Left hindlimb (tissue), 1 donor: ENCODE results near the gene WDR27.

ENCODE experiments used
- DNase-seq: peaks from one replicate; pipeline ENCODE4 v3.0.0-alpha.2; 2018

The WDR27 gene

DNA sequence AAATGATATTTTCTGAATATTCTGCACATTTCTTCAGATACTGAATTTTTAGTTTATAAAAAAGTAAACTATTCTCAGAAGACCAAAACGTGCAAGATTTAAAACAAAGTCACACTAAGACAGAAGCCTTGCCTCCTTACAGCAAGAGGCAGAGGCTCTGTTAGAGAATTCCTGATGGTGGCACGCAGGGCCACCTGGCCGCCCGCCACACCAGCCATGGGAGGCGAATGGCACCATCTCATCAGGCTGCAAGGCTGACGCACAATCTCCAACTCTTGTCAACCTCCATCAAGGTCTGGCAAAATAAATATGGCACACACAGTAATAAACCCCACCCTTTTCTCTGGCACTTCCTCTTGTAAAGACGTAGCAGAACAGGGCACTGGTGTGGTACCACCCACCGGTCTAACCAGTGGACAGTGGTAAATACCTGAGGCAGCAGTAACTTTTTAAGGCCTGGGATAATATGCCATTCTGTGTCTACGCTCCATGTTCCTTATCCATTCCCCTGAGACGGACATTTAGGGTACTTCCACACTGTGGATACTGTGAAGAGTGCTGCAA, 111.4 kb downstream of the WDR27 start:
- DNase-seq, result no peak

DNA sequence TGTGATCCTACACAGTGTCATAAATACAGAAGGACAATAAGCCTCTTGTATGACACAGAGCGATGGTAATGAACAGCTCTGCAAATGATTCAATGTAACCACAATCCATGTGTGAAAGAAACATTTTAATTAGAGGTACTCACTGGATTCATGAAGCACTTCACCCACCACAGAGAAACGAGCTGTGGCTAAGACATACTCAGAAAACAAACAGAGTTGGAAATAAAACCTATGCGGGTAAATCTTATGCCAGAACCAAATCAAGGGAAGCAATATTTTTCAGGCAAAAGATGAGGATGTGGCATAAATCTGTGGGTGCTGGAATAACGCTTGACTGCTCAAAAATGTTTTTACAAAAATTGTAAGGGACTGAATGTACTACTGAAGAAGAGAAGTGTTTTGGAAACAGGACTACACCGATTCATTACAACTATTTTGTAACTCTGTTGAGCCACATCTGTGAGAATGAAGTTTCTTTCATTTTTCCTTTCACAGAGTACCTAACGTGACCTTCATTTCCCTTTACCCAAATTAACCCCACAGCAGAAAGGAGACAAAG, 112.1 kb downstream of the WDR27 start:
- no peak for DNase-seq

DNA sequence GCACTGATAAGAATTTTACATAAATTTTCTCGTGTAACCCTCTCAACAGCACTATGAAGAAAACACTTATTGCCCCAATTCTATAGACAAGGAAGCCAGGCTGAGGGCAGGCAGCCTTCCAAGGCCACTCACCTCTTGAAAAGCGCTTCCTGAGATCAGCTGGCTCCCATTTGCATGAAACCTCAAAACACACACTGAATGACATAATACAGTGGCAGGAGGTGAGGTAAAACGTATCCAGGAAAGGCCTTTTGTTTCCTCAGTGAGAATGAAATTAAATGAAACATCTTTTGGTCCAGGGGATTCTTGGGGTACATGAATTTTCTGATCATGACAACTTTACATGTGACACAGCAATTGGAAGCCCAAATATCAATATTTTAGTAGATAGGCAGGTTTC, 112.5 kb downstream of the WDR27 start:
- DNase-seq, result no peak

DNA sequence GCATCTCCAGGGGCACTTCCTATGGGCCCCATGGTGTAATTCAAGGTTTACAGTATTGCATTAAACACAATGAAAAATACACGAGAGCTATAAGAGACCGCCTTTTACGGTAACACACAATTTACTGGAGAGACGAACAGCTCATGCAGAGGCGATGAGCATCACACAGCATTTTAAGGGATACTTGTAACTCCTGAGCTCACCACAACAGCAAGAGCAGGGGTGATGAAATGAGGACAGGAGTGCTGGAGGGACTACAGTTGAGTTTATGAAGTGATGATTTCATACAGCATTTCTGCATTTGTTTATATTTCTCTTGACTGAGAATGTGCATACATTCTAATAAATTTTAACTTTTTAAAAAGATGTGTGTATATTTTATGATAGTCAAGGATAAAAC, 113.9 kb downstream of the WDR27 start:
- no peak for DNase-seq

DNA sequence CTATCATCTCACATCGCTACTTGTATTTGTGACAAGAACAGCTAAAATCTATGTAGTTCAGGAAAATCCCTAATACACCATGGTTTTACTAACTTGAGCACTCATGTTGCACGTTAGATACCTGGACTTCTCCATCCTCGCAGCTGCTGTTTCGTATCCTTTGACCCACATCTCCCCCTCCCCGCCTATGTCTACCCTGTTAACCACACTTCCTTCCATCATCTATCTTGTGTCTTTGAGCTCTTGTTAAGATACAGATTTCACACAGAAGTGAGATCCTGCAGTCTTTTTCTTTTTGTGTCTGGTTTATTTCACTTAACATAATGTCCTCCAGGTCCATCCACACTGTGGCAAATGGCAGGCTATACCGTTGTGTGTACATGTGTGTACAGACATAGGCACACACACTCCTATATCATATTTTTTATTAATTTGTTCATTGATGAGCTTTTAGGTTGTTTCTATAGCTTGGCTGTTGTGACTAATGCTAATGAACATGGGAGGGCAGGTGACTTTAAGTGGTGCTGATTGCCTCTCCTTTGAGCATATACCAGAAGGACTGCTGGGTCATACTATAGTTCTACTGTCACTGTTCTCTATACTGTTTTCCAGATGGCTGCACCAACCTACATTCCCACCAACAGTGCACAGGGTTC, 117.8 kb downstream of the WDR27 start:
- no peak for DNase-seq

DNA sequence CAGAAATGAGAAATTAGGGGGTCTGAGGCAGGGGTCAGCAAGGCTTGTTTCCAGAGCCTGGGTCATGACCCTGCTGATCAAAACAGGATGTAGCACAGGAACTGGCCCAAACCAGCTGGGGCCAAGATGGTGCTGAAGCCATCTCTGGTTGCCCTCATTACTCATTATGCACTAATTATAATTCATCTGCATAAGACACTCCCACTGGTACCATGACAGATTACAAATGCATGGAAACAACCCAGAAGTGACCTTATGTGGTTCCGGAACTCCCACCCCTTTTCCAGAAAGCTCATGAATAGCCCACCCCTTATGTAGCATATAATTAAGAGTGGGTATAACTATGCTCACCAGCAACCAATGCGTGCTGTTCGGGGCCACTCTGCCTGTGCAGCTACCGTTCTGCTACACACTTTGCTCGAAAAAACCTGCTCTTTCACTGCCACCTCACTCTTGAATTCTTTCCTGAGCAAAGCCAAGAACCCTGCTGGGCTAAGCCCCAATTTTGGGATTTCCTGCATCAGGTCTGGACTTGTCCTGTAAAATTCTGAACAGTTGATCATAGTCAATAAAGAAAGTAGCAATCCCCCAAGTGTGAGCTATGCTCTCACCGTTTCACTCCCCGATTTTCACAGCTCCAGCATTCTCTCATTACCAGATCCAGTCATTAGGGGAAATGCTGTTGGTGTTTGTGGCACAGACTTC, 122.3 kb downstream of the WDR27 start:
- DNase-seq, result no peak

DNA sequence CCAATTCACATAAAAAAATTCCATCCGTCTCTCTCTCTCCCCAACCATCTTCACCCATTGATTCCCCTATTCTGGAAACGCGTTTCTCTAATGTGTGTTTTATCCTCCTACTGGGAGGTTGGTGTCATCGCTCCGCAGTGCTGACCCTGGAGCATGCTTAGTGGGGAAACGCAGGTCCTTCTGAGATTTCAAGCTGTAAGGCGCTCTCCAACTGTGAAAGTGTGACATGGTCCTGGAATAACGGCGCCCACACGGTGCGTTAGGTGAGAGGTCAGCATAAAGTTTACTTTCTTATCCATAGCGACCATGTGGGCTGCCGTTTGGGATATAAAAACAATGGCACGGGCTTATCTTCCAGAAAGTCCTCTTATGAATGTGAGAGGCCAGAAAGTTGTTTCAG, 123.9 kb downstream of the WDR27 start:
- DNase-seq, result no peak

DNA sequence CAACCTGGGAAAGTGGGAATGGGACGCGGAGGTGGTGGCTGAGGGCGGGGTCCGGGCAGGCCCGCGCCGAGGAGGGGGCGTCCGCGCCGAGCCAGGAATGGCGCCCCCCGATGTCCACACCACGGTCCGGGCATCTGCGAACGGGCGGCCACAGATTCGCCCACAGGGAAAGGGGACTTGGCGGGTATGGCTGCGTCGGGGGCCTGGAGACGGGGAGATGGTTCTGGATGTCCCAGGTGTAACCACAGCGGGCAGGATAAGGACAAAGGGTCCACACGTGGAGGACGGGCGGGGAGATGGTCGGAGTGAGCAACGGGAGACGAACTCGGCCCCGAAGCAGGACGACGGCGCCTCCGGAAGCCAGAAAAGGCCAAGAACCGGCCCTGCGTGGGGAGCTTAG, 124.6 kb downstream of the WDR27 start:
- no peak for DNase-seq

DNA sequence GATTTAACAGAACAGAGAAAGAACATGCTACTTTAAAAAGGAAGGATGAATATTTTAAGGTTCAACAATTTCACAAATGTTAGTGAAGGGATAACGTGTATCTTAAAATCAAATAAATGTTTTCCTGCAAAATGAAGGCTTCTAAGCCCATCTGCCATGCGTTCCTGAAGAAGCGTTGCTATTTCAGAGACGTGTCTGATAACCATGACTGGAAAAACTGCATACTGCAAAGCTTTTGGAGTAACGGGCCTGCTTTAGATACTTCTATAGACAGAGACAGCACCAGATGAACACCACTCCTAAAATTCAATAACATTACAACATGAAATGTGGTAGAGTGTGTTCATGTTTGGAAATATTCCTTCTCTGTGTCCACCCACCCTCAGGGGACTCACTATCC, 126.0 kb downstream of the WDR27 start:
- no peak for DNase-seq

DNA sequence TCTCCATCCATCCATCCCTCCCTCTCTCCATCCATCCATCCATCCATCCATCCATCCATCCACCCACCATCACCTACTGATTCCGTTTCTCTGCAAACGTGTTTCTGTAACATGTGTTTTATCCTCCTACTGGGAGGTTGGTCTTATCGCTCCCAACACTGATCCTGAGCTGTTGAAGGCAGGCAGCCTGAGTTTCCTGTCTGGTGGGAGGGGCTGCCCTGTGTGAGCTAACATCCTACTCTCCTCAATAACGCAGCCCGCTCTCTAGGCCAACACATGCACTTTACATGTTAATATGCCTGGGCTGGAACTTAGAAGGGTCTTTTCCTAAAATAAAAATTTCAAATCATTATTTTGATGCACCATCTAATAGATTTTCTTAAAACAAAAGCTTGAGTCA, 126.5 kb downstream of the WDR27 start:
- DNase-seq, result no peak

DNA sequence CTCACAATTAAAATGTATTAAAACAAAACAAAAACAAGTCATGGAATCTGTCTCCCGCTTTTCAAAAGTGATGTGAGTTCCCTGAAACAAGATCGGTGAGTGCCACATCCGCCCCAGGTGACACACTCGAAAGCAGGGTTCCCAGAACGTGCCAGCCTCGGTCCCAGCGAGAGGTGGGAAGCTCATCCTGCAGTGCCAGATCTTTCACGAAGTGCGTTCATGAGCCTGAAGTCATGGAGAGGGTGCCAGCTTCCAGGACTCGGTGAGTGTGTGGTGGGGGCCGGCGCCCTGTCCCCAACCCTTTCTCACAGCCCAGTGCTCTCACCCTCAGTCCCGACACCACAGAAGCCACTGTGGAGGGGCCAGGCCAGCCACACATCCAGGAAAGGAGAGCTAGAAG, 127.4 kb downstream of the WDR27 start:
- no peak for DNase-seq

DNA sequence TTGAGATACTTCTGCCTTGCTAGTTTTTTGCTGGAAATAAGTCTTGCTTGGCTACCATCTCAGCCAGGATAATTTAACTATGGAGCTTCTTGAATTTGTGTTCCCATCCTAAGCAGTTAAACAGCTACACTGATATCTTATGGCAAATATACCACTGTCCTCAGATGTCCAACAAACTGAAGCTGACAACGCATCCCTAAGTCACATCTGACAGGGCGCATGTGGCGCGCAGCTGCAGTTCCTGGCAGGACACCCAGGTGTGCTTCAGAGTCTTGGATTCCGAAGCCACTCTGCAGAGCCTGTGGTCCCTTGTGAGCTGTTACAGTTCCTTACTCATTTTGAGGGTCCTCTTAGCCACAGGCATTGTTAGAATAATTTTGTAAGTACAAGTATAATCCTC, 127.9 kb downstream of the WDR27 start:
- no peak for DNase-seq

DNA sequence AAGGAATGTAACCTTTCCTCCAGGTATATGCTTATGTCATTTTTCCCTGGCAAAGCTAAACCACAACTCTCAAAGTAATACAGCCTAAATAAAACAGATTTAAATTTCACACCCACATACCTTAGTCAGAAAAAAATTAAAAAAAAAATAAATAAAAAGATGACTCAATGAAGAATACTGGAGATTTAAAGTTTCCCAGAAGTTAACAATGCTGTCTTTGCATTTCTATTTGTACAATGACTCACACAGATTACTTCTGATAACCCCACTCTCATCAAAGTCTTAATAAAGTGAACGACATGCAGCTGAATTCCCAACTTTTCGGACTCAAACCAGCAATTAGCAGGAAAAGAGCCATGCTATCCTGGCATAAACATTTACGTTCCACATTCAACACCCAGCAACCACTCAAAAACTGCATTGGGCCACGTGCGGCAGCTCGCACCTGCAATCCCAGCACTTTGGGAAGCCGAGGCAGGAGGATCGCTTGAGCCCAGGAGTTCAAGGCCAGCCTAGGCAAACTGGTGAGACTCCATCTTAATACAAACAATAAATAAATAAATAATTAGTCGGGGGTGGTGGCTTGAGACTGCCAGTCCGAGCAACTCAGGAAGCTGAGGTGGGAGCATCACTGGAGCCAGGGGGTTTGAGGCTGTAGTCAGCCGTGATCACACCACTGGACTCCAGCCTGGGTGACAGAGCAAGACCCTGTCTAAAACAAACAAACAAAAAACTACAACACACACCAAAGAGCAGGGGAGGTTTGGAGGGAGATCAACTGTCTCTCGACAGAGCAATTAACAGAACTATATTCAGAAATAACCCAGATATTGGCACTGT, 130.5 kb downstream of the WDR27 start:
- no peak for DNase-seq

DNA sequence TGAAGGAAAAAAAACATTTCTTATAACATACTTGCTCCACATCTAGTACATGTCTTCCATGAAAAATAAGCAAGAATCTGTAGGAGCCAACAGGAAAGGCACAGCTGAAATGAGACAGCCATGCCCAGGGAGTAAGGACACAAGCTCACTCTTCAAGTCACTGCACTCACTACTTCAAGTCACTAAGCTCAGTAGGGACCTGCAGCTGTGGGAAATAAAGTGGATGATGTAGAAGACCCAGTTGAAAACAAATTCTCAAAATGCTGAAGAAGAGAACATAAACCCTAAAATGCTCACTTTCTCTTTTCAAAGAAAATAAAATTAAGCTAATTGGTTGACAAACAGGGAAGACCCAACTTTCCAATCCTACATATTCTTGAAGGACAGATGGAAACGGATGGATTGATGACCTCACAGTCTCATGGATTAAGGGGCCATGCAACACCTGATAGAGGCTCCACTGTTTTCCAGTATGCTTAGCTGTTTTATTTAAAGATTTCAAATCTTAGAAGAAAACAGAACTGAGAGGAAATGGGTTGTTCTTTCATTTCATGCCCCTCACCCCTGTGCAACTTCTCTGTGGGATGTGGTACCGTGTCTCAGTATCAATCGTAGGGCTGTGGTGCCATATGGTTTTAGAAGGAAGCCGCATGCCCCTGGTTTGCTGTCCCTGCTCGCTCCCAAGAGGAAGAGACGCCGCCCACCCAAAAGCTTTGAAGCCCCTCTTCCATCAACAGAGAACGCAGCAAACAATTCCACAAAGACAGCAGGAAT, 133.3 kb downstream of the WDR27 start:
- no peak for DNase-seq

DNA sequence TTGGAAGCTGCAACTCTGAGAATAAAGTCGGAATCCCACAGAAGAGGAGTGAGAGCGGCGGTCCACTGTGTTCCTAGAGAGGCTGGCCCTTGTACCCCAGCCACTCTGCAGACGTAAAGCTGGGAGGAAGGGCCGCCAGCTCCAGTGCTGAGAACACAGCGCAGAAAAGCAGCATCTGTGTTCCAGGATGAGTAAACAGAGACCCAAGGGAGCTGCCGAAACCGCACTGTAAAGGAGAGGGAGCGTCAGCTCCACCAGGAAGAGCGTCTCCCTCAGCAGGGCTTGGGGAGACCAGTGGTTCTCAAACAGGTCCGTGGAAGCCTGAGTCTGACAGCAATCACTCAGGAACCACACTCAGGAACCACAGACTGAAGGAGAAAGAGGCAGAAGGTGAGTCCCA, 134.0 kb downstream of the WDR27 start:
- DNase-seq, result no peak

DNA sequence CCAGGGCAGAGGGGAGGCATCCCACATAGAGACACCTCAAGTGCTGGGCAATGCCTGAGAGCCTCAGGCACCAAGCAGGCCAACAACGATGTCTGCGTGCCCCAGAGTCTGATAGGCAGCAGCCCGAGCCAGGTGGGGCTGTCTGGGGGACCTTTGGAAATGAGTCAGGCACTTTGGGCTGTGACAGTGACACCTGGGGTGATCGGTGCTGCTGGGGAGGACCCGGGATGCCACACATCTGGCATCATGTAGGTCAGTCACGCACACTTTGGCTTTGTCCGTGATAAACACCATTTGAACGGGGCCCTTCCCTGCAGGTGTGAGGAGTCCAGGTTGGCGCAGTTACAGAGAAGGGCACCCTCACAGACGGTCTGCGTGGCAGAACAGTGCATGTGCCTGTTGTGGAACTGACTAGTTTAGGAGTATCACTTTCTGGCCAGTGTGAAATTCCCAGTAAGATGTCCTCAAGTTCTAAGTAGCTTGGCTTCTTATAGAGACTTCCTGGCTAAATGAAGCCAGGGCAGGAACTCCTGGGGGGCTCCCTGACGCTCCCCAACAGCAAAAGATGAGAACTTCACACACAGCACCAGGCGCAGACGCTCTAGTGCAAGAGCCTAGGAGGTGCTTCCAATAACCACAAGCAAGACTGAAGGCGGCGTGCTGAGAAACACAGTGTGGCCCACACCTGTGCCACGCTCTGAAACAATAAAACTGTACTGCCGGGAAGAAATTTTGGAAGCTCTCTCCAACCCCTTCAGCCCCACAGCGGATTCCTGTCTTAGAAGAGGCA, 134.7 kb downstream of the WDR27 start:
- no peak for DNase-seq

DNA sequence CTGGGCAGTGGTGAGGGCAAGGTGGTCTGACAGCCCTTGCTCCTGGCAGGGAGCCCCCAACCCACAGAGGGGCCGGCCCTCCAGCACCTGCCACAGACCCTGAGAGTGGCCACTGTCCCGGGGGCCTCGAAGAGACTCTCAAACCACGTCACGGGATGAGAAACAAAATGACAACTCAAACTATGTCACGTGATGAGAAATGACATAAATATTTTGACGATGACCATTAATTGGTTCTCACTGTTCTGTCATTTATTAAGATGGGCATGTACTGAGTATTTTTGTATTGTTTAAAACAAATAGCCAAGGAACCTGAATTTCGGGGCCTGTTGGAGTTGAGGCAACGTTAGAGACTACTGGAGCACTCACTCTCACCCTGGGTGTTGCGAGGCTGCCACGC, 135.5 kb downstream of the WDR27 start:
- DNase-seq, result no peak

DNA sequence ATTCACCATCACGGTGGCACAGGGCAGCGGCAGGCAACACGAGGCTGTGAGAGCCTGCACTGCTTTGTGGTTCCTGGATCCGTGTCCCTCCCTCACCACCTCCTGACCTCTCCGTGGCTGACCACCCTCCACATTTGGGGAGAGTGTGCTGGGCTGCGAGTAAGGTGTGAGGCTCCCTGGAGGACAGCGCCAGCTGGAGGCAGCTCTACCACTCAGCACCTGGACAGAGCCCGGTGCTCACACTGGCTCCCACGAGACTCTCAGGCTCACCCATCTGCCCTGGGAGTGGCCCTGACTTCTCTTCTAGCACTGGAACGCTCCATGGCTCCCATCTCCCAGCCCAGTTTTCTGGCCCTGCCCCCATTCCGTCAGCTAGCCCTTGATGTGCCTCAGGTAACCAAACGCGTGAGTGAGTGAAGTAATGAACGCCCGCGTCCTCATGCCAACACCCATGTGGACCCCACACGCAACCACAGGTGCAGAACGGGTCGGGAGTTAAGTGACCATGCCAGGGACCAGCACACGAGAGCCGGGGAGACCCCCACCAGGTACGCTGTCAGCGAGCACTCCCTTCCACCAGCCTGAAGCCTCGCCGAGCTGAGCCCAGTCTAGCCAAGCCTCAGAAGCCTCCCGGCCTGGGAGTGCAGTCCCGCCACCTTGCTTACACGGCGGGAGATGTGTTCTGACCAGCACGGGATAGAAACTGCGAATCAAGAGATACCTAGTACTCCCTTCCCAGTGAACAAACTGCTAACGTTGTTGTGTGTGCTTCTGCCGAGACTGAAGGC, 137.2 kb downstream of the WDR27 start:
- DNase-seq, result no peak

DNA sequence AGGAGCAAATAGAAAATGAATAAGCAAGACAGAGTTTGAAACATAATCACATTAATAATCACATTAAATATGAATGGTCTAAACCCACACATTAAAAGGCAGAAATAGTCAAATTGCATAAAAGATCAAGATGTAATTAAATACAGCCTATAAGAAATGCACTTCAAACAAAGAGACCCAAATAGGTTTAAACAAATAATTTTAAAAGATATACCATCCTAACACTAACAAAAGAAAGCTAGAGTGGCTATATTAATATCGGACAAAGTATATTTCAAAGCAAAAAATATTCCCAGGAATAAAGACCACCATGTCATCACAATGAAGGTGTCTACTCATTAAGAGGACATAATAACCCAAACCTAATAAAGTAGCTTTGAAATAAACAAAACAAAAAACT, 140.2 kb downstream of the WDR27 start:
- DNase-seq, result no peak

DNA sequence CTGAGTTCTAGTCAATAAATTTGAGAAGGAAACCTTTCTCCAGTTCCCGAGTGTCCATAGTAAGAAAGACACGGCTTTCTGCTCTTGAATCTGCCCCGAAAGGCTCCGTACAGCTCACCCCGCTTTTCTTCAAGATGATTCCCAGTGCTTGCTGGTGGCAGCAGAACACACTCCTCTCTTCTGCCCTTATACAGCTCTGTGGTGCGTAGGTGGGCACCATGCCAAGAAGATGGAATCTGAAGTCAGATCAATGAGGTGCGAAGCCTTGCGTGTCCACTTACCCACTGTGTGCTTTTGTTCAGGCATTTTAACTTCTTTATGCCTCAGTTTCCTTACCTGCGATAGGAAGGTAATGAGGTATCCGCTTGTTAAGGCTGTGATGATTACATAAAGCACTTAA, 142.2 kb downstream of the WDR27 start:
- peak; percentile 52 for DNase-seq
